GM19438 (cell line): Measurements from ENCODE around the gene G6PD.
"Not testable (repeated sequence)": the region's sequence is repeated elsewhere in the genome, so short reads cannot be mapped to it uniquely, and the experiment has no call there.

Source experiments
- ATAC-seq: cut with Tn5 transposase; IDR thresholded peaks from one replicate; pipeline ENCODE4 v1.9.1; 2021; ENCODE audit warnings: low read depth; ENCODE audit not compliant: unreplicated experiment

The G6PD gene

DNA sequence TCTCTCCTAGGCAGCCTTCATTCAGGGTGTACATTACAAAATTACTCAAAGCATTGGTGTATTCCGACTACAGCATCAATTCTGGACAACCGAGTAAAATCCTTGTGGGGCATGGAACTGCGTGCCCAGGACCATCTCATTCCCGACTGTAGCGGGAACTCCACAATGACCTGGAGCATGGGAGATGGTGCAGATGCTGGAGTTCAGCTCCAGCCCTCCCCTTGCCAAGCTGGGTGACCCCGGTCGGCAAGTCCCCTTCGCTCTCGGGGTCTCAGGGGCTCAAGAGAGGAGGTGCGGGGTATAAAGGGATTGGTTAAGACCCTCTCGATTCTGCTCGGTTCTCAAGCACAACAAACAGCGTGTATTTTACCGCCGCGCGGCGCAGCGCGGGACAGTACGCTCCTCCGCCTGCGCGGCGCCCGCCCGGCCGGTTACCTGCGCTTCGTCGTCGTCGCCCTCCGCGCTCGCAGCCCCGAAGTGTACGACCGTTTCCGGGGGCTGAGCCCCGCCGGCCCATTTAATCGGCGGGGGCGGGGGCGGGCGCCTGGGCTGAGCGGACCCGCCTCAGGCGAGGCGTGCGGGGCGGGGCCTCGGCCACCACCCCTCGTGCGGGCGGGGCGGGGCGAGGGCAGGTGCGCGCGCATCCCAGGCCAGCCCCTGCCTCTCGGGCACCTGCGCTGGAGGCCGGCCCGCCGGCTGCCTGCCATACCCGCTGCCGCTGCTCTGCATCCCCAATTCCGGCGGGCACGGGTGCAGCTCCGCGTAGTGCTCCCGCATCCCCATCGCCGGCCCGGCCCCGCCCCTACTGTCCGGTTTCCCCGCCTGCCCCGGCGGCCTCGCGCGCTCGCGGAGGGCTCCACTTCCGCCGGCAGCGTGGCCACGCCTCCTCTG lies at the start of gene G6PD:
TSS of gene G6PD (minus strand) at position 493 of the 891 bp plus-strand sequence. CDS start 691 bp downstream, outside the sequence.
- ATAC-seq, result peak; percentile 36

GRCh38 chrX:154595559-154596249 lies 49.1 kb upstream of the G6PD start:
- ATAC-seq, result no peak

DNA sequence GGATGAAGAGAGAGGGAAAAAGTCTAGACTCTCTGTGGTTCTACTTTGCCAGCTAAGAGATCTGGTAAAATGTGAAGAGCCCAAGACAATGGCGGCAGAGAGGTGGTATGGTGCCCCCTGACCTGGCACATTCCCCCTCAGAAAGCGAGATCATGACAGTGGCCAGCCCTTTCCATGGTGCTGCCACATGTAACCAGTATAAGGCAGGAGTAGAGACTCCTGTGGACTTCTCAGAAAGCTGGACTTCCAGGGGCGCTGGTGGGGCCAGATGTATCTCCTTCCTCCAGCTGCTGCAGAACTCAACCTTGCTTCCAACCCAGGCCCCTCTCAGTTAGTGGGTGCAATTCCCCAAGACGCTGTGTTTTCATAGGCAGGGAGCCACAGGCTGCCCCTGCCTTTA lies 47.8 kb upstream of the G6PD start:
- ATAC-seq, result no peak

DNA sequence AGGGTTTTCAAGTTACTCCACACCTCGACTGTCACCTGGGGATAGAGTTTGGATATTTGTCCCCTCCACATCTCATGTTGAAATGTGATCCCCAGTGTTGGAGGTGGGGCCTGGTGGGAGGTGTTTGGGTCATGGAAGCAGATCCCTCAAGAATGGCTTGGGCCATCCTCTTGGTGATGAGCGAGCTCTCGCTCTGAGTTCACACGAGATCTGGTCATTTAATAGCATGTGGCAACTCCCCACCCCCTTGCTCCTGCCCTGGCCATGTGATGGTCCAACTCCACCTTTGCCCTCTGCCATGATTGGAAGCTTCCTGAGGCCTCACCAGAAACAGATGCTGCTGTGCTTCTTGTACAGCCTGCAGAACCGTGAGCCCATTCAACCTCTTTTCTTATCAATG lies 46.6 kb upstream of the G6PD start:
- no peak for ATAC-seq

GRCh38 chrX:154592505-154592904 lies 45.9 kb upstream of the G6PD start:
- no peak for ATAC-seq

DNA sequence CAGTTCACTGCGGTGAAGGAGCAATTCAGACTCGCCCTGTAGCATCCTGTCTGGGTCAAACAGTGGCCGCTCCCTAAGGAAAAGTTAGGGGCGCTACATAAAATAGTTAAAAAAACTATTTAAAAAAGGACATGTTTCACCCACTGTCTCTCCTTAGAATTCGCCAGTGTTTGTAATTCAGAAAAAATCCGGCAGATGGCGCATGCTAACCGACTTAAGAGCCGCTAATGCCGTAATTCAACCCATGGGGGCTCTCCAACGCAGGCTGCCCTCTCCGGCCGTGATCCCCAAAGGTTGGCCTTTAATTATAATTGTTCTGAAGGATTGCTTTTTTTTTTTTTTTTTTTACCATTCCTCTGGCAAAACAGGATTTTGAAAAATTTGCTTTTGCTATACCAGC lies 43.8 kb upstream of the G6PD start:
- ATAC-seq, result not testable (repeated sequence)

GRCh38 chrX:154584585-154585183 lies 38.0 kb upstream of the G6PD start, which contains the start of gene CTAG1A:
Gene CTAG1A (plus strand): TSS chrX:154585133. CDS start chrX:154585207, 74 bp downstream.
- not testable (repeated sequence) for ATAC-seq

GRCh38 chrX:154582994-154583393 lies 36.3 kb upstream of the G6PD start:
- ATAC-seq, result not testable (repeated sequence)

DNA sequence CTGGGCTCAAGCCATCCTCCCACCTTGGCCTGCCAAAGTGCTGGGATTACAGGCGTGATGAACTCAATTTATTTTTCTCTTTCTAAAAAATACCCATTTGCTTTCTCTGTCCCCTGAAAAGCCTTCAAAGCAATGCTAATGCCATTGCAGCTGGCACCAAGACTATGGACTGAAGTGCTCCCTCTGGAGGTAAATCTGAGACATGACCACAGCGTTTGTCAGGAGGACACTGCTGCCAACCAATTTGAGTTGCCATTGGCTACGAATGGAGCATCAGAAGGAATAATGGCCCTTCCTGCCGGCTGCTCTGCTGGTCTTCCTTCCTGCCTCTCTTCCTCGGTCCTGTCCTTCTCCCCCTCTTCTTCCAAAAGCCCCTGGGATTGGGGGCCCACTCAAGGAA lies 28.4 kb upstream of the G6PD start:
- not testable (repeated sequence) for ATAC-seq

DNA sequence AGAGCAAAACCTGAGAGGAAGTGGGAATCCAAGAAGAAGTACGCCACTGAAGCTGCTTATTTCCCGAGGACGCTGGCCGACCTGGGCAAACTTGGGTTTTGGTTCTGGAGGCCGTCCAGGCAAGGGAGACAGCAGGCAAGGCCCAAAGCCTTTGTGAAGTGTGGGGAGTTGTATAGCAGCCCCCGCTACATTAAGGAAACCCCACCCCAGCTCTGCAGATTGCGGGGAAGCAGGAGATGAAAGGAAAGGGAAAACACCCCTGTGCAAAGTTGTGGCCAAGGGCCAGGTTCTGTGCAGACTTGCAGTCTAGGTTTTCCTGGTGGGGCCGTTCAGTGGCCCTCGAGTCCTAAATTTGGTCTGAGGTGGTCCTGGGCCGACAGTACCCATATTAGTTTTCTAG lies 26.4 kb upstream of the G6PD start:
- ATAC-seq, result not testable (repeated sequence)

GRCh38 chrX:154570361-154570760 lies 23.7 kb upstream of the G6PD start:
- ATAC-seq, result not testable (repeated sequence)

GRCh38 chrX:154562295-154562694 lies 15.6 kb upstream of the G6PD start:
- not testable (repeated sequence) for ATAC-seq

- not testable (repeated sequence) for ATAC-seq
Measured at GRCh38 chrX:154560326-154560725, 13.7 kb upstream of the G6PD start.

DNA sequence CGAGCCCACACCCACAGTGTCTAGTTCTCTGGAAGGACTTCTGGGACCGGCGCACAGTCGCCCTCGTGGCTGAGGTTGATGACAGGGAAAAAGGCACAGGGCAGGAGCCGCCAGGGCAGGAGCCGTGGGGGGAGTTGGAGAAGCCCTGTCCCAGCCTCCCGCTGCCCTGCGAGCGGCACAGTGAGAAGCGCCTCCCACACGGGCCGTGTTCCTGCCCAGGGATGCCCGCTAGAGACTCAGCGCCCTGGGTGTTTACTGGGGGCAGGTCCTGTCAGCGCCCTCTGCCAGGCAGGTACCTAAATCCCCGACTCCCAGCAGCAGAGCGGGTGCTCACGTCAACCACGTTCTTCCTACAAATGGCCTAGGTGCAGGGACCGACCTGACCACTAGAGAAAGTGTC lies 12.2 kb upstream of the G6PD start:
- ATAC-seq, result not testable (repeated sequence)

DNA sequence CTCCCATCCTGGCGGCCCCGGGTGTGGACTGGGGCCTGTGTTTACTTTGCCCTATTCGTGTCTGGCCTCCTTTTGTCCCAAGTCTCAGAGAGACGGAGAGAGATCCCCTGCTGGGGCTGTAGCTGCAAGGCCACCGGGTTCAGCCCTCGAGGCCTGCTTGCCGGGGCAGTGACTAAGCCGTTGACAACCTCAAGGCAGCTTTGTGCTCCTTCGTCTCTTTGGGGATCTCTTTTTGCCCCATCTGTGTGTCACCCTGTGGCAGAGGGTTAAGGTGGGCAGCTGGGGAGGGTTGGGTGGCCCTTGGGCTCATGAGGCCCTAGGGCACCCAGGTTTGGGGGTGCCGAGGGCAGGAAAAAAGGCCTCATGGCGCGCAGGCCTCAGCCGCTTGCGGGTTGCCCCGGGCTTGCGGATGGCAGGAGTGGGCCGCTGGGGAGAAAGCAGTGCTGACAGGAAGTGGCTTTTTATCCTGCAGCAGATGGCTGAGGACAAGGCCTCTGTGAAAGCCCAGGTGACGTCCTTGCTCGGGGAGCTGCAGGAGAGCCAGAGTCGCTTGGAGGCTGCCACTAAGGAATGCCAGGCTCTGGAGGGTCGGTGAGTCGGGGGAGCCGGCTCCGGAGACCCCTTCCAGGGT lies 11.5 kb upstream of the G6PD start:
- ATAC-seq, result not testable (repeated sequence)

DNA sequence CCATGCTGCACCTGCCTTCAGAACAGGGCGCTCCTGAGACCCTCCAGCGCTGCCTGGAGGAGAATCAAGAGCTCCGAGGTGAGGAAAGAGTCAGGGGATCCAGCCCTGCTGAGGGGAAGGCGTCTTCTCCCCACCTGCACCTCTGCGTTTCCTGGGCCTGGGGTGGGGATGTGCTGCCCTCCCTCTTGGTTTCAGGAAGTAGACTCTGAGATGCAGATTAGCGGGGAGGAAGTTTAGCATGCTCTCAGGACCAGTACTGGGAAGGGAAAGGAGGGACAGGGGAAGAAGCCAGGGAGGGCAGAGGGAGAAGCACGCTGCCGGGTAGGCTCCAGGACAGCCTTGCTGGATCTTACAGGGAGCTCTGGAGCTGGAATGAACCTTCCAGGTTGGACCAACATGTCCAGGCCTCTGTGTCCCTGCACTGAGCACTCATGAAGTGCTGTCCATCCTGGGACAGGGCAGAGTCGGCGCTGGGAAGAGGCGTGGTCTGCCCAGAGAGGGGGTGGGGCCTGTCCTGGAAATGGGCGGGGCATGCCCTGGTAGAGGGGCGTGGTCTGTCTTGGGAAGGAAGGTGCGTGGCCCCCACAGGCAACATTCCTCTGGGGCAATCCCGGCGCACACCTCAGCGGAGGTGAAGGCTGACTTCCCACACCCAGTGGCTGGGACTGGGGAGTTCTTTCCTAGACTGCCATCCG lies 5.6 kb upstream of the G6PD start:
- not testable (repeated sequence) for ATAC-seq

GRCh38 chrX:154549766-154550165 lies 3.1 kb upstream of the G6PD start:
- ATAC-seq, result no peak

GRCh38 chrX:154548028-154548316 lies 1.3 kb upstream of the G6PD start:
- no peak for ATAC-seq

DNA sequence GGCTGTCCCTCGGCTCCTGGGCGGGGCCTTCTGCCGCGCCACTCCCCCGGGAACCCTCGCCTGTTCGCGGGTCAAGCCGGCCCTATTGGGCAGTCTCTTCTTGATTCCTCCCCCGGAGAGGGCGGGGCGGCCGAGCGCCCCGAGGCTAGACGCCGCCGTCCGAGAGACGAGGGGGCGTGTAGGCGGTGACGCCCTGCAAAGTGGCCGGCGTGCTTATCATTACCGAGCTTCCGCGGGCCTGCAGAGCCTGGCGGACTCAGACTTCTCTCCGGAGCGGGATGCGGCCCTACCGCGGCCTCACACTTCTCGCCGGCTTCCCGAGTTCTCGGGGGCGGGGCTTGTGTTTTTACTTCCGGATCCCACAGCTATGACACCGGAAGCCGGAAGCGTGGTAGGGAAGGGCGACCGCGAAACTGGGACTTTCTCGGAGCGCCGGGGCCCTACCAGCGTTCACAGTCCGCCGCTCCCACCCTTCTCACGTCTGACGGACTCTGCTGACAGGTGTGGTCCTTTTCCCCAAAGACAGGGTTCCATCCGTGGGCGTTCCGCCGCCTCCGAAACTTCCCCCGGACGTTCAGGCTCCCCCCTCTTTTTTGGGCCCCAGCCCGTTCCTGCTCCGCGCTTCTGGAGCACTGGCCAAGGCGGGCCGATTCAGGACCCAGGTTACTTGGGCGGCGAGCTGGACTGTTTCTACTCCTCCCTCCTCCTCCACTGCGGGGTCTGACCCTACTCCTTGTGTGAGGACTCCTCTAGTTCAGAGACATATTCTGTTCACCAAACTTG lies 790 bp upstream of the G6PD start, which contains the start of gene IKBKG:
TSS of gene IKBKG (plus strand) at position 376 of the 783 bp plus-strand sequence. CDS start 4,383 bp downstream, outside the sequence.
- peak; percentile 82 for ATAC-seq
